ENCODE data around the gene ITGBL1. TPM values are rescaled to one million over a fixed set of nuclear protein-coding genes. Genes with fewer than 3 reads are reported as not detected.

Gene ITGBL1
- total and polyA plus RNA-seq, 2 of the 13 experiments (the other 11 are each of a cell fraction or from before 2014, with no cell fraction given): 0.02 TPM; not detected in 1

DNA sequence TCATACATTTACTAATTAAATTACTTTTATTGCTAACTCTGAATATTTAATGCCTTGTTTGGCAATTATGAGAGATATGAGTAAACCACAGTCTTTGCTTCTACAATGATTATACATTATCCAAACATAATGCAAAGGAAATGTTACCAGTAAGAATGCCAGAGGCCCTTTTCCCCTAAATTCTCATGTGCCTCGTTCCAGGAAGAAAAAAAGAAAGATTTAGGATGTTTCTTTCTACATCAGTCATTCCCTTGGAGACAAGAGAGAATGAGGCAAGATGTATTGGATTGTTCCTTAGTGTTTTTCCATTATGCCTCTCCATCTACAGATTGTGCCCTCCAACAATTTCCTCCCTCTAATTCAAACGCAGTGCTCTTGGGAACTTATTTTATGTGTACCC, 50.1 kb downstream of the ITGBL1 start (continued):
- TF ChIP-seq, protein P1, sequence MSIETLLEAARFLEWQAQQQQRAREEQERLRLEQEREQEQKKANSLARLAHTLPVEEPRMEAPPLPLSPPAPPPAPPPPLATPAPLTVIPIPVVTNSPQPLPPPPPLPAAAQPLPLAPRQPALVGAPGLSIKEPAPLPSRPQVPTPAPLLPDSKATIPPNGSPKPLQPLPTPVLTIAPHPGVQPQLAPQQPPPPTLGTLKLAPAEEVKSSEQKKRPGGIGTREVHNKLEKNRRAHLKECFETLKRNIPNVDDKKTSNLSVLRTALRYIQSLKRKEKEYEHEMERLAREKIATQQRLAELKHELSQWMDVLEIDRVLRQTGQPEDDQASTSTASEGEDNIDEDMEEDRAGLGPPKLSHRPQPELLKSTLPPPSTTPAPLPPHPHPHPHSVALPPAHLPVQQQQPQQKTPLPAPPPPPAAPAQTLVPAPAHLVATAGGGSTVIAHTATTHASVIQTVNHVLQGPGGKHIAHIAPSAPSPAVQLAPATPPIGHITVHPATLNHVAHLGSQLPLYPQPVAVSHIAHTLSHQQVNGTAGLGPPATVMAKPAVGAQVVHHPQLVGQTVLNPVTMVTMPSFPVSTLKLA (IDR thresholded peaks at IDR 0.05): no peak
- TF ChIP-seq SP2 (CRISPR knock-in tag; IDR thresholded peaks at IDR 0.05): no peak
- TF ChIP-seq KLF15 (CRISPR knock-in tag; IDR thresholded peaks at IDR 0.05; ENCODE audit: borderline replicate concordance): no peak
- TF ChIP-seq ZNF781 (CRISPR knock-in tag; IDR thresholded peaks at IDR 0.05; ENCODE audit: borderline replicate concordance, not compliant biosample characterization): no peak
- no peak for TF ChIP-seq KMT2B (CRISPR knock-in tag; IDR thresholded peaks at IDR 0.05)
- TF ChIP-seq DPF2 (CRISPR knock-in tag; IDR thresholded peaks at IDR 0.05; ENCODE audit: borderline replicate concordance, low read depth): no peak
- no peak for TF ChIP-seq CC2D1A (CRISPR knock-in tag; IDR thresholded peaks at IDR 0.05)

DNA sequence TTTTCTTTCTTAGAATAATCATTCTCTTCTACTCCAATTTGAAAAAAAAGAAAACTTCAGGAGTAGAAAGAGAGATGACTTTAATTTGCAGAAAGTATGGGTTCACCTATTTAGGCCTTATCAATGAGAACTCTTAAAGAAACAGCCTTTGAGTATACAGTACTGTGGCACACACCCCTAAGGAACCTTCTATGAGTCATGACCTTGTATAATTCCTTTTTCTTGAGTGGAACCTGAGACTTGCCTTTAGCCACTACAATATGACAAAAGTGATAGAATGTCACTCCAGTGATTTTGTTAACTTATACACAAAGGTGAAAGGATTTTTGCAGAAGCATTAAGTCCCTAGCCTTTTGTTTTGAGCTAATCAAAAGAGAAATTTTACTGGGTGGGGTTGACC, 58.7 kb downstream of the ITGBL1 start:
- DNase-seq (ENCODE audit: low spot score): no peak
- H3K9me3 ChIP-seq (ENCODE audit: low read length): no peaks in the 10 kb centered on the region
- no peak overlapping the region for H3K4me3 ChIP-seq (replicated peaks in 1 of 3; ENCODE audit: insufficient read depth in 1 of 3, low read depth in 2 of 3, low read length in 3 of 3)
- H3K27ac ChIP-seq (ENCODE audit: extremely low read length, insufficient read depth, low read length): no peak overlapping the region
- H3K36me3 ChIP-seq (replicated peaks in 1 of 2; ENCODE audit: control insufficient read depth in 1 of 2, insufficient read depth in 2 of 2, low read length in 2 of 2): no peaks in the 10 kb centered on the region
- ATAC-seq: no peak
- no peak overlapping the region for H3K9ac ChIP-seq (ENCODE audit: insufficient read depth, low read depth, low read length)
- H4K20me1 ChIP-seq (ENCODE audit: insufficient read depth, low read length): no peaks in the 10 kb centered on the region
- intact Hi-C loops (cut with micrococcal nuclease; ENCODE audit: unreplicated experiment) (loop anchor here (5.0 kb wide), 1 partner anchor 406 kb away; no protein-coding TSS in a partner anchor), in situ Hi-C loops (cut with HindIII; ENCODE audit: extremely low pct_ligation_motif_present, low pct_unique_long_range_greater_than_20kb) (loop anchor here (5.0 kb wide), 1 partner anchor 246 kb away; no protein-coding TSS in a partner anchor)
- no peaks in the 10 kb centered on the region; a peak in 1 of 5 replicates for H3K27me3 ChIP-seq (ENCODE audit: control insufficient read depth in 1 of 2, insufficient read depth in 2 of 2, low read length in 2 of 2)
- H3K4me2 ChIP-seq (ENCODE audit: low read depth, low read length): no peak overlapping the region
- CTCF ChIA-PET (ENCODE audit: low intra/inter-chr PET ratio, low total read pairs): no interaction called here
- H3K79me2 ChIP-seq (ENCODE audit: insufficient read depth, low read length): no peaks in the 10 kb centered on the region
- BruUV-seq (replicated peaks): no TSS peak
- FAIRE-seq: no peak
- POLR2A ChIA-PET: no interaction called here
- H3K4me1 ChIP-seq (ENCODE audit: insufficient read depth, low read length): no peaks in the 10 kb centered on the region
- TF ChIP-seq FOXM1 (CRISPR knock-in tag; IDR thresholded peaks at IDR 0.05) (no peak), ZNF781 (CRISPR knock-in tag; IDR thresholded peaks at IDR 0.05; ENCODE audit: borderline replicate concordance, not compliant biosample characterization) (no peak)
- H2AFZ ChIP-seq (ENCODE audit: low read length): no peak overlapping the region

Measured in HepG2 (cell line).